HUDEP-2 (cell line): Measurements from ENCODE around the gene POU3F3.
A peak's percentile ranks its signal among the peaks of the same experiment; 100 is the strongest.

ENCODE experiments used
- DNase-seq, 76 experiments: peaks; one replicate each; lab custom pipeline; 2025; ENCODE audit not compliant: unreplicated experiment in 76 of 76; lab: John Stamatoyannopoulos, UW

The POU3F3 gene

GRCh38 chr2:104853534-104854497, at the start of gene POU3F3:
POU3F3 (plus strand) TSS chr2:104854115; CDS start chr2:104855511, 1,396 bp downstream.
- peak in 1 of 76 experiments; percentile 11 for DNase-seq

- no peak for DNase-seq
Measured at GRCh38 chr2:104804148-104804890, 49.6 kb upstream of the POU3F3 start.

GRCh38 chr2:104812286-104812685, 41.6 kb upstream of the POU3F3 start:
- DNase-seq: no peak

GRCh38 chr2:104816143-104816542, 37.8 kb upstream of the POU3F3 start:
- no peak for DNase-seq

- no peak for DNase-seq
Measured at GRCh38 chr2:104818264-104818663, 35.7 kb upstream of the POU3F3 start.

GRCh38 chr2:104820126-104820525, 33.8 kb upstream of the POU3F3 start:
- DNase-seq: no peak

GRCh38 chr2:104825124-104825865, 28.6 kb upstream of the POU3F3 start:
- no peak for DNase-seq

- no peak for DNase-seq
Measured at GRCh38 chr2:104826016-104826415, 27.9 kb upstream of the POU3F3 start.

- no peak for DNase-seq
Measured at GRCh38 chr2:104831742-104832141, 22.2 kb upstream of the POU3F3 start.

GRCh38 chr2:104834431-104835153, 19.3 kb upstream of the POU3F3 start:
- no peak for DNase-seq

- no peak for DNase-seq
Measured at GRCh38 chr2:104836265-104836664, 17.6 kb upstream of the POU3F3 start.

- no peak for DNase-seq
Measured at GRCh38 chr2:104836841-104837240, 17.1 kb upstream of the POU3F3 start.

GRCh38 chr2:104840156-104840555, 13.8 kb upstream of the POU3F3 start:
- no peak for DNase-seq

GRCh38 chr2:104840893-104841585, 12.9 kb upstream of the POU3F3 start:
- DNase-seq: no peak

GRCh38 chr2:104841744-104842143, 12.2 kb upstream of the POU3F3 start:
- DNase-seq: no peak

GRCh38 chr2:104844807-104845551, 8.9 kb upstream of the POU3F3 start:
- DNase-seq: no peak

GRCh38 chr2:104845552-104845931, 8.4 kb upstream of the POU3F3 start:
- no peak for DNase-seq

- DNase-seq: no peak
Measured at GRCh38 chr2:104845946-104846785, 7.7 kb upstream of the POU3F3 start.
